Muscle of leg (tissue), 11 donors: ENCODE measurements around the gene KRT31. TPM values are rescaled to one million over a fixed set of nuclear protein-coding genes. Genes with fewer than 3 reads are reported as not detected.

Experiments used
- DNase-seq: peaks from one replicate; pipeline ENCODE4 v3.0.0; 2013
- H3K27ac ChIP-seq: one replicate; pipeline ENCODE4 v1.5.1; 2013; ENCODE audit warnings: mild to moderate bottlenecking, low read length, control low read depth
- H3K27me3 ChIP-seq: one replicate; pipeline ENCODE4 v1.6.1; 2013; ENCODE audit warnings: low read length; ENCODE audit not compliant: control insufficient read depth, insufficient read depth
- H3K36me3 ChIP-seq: one replicate; pipeline ENCODE4 v1.6.1; 2013; ENCODE audit warnings: low read length; ENCODE audit not compliant: control insufficient read depth, insufficient read depth
- H3K4me1 ChIP-seq: one replicate; pipeline ENCODE4 v1.6.1; 2013; ENCODE audit warnings: low read length; ENCODE audit not compliant: control insufficient read depth, insufficient read depth
- H3K4me3 ChIP-seq: one replicate; pipeline ENCODE4 v1.5.1; 2013; ENCODE audit warnings: low read length, control low read depth
- H3K9me3 ChIP-seq: replicated peaks from 2 replicates; pipeline ENCODE4 v1.6.1; 2013; ENCODE audit warnings: low read depth, low read length; ENCODE audit not compliant: control insufficient read depth
- WGBS: methylation state at CpG from one replicate; pipeline ENCODE4 v1.1.5; 2013; ENCODE audit warnings: missing lambda C conversion rate; ENCODE audit not compliant: insufficient coverage; 5-methylcytosine and 5-hydroxymethylcytosine counted together
- polyA plus RNA-seq, 8 donors: library from polyadenylated mRNA; unstranded; fragments of 120-200 nt; gene quantifications; one replicate each; pipeline versions ENCODE4 v1.2.1 to v1.2.3, GENCODE V29; 2013; ENCODE audit warnings: inconsistent platforms in 1 of 8, low replicate concordance in 1 of 8; ENCODE audit not compliant: insufficient read length in 8 of 8, insufficient read depth in 1 of 8
- total RNA-seq: library from RNA; stranded (reverse); fragments of 120-200 nt; gene quantifications from one replicate; pipeline ENCODE4 v1.2.4, GENCODE V29; 2013

KRT31 gene
- total and polyA plus RNA-seq, 9 donors: 3.3 to 6.4 (median 5.5) TPM

GRCh38 chr17:41419716-41420115 lies 22.3 kb upstream of the KRT31 start:
- H3K4me1 ChIP-seq: peaks cover 7% of the 10 kb centered on the region
- H3K9me3 ChIP-seq: no peaks in the 10 kb centered on the region
- peaks cover 5% of the 10 kb centered on the region for H3K27me3 ChIP-seq
- no peak overlapping the region for H3K27ac ChIP-seq
- DNase-seq: no peak
- H3K4me3 ChIP-seq: no peak overlapping the region
- H3K36me3 ChIP-seq: no peaks in the 10 kb centered on the region
- WGBS: 93% methylated on average over 3 of the region's 4 CpGs

DNA sequence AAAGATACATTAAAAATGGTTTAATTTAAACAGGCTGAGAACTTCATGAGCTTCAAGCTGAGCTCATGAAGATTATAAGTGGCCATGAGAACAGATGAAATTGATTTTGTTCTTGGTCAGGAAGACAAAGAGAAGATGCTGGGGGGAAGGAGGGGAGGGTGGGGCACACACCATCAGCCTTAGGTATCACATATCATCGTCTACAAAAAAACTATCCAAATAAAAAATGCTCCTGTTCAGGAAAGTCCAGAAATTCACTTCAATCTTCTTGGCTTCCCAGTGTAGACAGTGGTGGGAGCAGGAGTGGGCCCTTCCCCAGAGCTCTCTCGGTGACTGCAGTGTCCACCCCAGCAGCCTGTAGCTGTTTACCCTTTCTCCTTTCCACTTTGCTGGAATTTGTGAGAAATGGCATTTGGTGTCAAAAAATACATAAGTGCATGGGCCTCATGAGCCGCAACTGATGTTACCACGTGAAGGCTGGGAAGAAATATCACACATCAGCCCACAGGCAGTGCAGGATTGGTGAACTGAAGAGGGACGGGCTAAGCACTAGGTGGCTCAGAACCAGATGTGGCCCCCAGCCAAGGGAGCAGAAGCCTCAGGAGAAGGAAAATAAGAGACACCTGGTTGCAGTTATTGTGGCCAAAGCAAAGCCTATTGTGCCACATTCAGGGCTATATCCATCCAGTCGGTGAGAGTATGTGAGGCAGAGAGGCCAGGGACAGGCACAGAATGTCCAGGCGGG lies 20.9 kb upstream of the KRT31 start:
- DNase-seq: no peak
- H3K27me3 ChIP-seq: peaks cover 2% of the 10 kb centered on the region
- H3K4me1 ChIP-seq: peaks cover 7% of the 10 kb centered on the region
- H3K4me3 ChIP-seq: no peak overlapping the region
- H3K9me3 ChIP-seq: no peaks in the 10 kb centered on the region
- no peak overlapping the region for H3K27ac ChIP-seq
- no peaks in the 10 kb centered on the region for H3K36me3 ChIP-seq
- 83% methylated on average over 5 of the region's 7 CpGs for WGBS

DNA sequence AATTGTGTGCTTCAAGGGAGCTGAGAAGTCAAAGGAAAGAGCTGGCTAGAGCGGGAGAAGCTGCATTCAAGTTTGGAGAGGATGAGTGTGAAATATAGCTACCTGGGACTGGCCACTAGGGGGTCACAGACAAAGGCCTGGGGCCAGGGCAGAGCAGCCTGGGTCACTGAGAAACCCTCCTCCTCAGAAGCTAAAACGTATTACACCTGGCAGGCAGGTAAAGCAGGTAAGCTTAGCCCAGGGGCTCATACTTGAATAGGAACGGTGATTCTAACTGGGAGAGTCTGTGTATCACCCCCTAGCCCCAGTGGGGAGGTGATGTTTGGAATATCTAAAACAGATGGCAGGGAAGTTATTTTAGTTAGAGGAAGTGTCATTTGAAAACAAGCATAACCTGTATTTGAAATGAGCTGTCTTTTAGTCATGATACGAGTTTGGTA lies 20.2 kb upstream of the KRT31 start:
- 18% methylated on average over 1 of the region's 4 CpGs for WGBS
- Histone ChIP-seq H3K27me3 (no peaks in the 10 kb centered on the region), H3K4me3 (no peak overlapping the region), H3K27ac (no peak overlapping the region), H3K36me3 (no peaks in the 10 kb centered on the region), H3K9me3 (no peaks in the 10 kb centered on the region), H3K4me1 (peaks cover 7% of the 10 kb centered on the region)
- DNase-seq: no peak

GRCh38 chr17:41417127-41417526 lies 19.7 kb upstream of the KRT31 start:
- peaks cover 7% of the 10 kb centered on the region for H3K4me1 ChIP-seq
- H3K36me3 ChIP-seq: no peaks in the 10 kb centered on the region
- H3K27me3 ChIP-seq: no peaks in the 10 kb centered on the region
- DNase-seq: no peak
- no peak overlapping the region for H3K27ac ChIP-seq
- WGBS: 88% methylated on average over 5 of the region's 6 CpGs
- no peak overlapping the region for H3K4me3 ChIP-seq
- no peaks in the 10 kb centered on the region for H3K9me3 ChIP-seq

DNA sequence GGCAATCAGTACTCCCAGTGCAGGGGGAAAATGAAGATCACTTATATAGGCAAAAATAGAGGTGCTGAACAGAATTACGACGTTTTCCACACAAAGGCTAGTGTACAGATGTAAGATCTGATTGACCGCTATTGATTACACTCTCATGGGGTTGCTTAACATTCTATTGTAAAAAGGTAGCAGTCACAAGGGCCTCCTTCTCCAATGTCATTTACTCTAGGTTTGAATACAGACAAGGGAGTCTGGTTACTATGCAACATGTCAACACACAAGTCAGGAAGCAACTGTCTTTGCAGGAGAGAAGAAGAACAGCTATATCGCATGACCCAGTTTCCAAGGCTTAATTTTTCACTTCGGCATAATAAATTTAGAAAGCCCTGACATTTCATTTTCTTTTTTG lies 19.1 kb upstream of the KRT31 start:
- Histone ChIP-seq H3K4me3 (no peak overlapping the region), H3K9me3 (no peaks in the 10 kb centered on the region), H3K4me1 (peaks cover 7% of the 10 kb centered on the region), H3K36me3 (no peaks in the 10 kb centered on the region), H3K27ac (peak overlapping the region; percentile 22), H3K27me3 (no peaks in the 10 kb centered on the region)
- DNase-seq: peak; percentile 22
- WGBS: no CpG with 5 or more reads among the region's 5 CpGs

DNA sequence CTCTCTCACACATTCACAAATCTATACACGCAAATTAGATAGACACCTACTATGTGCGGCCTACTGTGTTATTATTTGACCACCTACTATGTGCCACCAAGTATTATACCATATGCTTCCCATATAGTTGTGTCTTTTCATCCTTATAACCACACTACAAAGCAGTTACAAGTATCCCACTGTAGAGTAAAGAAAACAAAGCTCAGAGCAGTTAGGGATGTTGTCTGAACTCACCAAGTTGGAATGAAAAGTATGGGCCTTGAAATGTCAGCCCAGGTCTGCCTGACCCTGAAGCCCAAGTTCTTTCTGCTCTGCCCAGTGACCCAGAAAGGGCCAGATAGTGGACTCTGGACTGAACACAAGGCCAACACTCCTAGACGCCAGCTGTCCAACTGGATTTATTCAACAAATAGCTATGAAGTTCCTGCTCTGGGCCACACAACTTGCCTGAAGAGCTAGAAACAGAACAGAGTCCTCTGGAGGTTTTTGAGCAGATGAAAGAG lies 18.5 kb upstream of the KRT31 start:
- Histone ChIP-seq H3K36me3 (no peaks in the 10 kb centered on the region), H3K27ac (peak overlapping the region; percentile 22), H3K9me3 (no peaks in the 10 kb centered on the region), H3K4me3 (no peak overlapping the region), H3K4me1 (peaks cover 7% of the 10 kb centered on the region), H3K27me3 (no peaks in the 10 kb centered on the region)
- 100% methylated on average over 1 of the region's 3 CpGs for WGBS
- peak; percentile 9 for DNase-seq

DNA sequence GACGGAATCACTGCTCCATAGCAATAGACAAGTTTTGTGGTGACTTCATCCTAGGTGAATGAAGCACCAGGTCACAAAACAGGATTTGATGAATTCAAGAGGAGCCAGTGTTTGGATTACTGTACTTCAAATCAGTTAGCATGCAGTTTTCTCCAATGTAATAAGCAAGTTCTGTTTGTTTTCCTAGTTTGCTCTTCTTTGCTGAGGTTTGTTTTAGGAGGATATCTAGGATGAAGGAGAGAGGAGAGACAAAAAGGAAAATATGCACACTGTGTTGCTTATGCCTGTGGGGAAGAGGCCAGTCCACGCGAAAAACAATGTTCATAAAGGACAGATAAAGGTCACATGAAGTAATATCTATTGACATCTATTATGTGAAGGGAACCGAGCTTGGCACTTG lies 18.0 kb upstream of the KRT31 start:
- Histone ChIP-seq H3K36me3 (no peaks in the 10 kb centered on the region), H3K4me1 (peaks cover 7% of the 10 kb centered on the region), H3K27me3 (no peaks in the 10 kb centered on the region), H3K4me3 (no peak overlapping the region), H3K27ac (no peak overlapping the region), H3K9me3 (no peaks in the 10 kb centered on the region)
- WGBS: 89% methylated on average over 1 of the region's 4 CpGs
- DNase-seq: no peak

GRCh38 chr17:41413982-41414381 lies 16.6 kb upstream of the KRT31 start:
- Histone ChIP-seq H3K27me3 (no peaks in the 10 kb centered on the region), H3K9me3 (no peaks in the 10 kb centered on the region), H3K27ac (no peak overlapping the region), H3K36me3 (no peaks in the 10 kb centered on the region), H3K4me3 (no peak overlapping the region), H3K4me1 (peaks cover 7% of the 10 kb centered on the region)
- no peak for DNase-seq
- no CpG with 5 or more reads among the region's 2 CpGs for WGBS

DNA sequence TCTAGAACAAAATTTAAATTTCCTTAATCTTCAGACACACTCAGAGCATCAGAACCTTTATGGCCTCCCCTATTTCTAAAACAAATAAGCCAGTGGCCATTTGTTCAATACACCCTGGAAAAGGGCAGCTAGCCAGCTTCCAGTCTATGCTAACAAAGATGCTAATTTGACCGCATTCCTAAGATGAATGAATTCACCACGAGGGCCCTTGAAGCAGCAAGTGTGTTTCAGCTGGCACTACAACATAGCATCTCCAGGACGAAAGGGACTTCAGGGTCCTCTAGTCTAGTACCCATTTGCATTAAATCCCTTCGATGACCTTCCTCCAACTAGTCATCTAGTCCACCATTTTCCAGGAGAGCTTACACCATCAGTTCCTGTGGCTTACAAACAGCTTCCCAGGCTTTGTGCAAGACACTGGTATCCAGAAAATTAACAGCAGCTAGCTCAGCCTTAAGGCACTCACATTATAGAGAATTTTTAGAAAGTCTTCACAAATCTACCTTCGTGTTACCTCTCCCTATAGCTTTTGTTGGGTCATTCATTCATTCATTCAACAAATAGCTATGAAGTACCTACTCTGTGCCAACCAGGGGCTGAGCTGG lies 16.0 kb upstream of the KRT31 start:
- Histone ChIP-seq H3K4me3 (no peak overlapping the region), H3K9me3 (no peaks in the 10 kb centered on the region), H3K27me3 (no peaks in the 10 kb centered on the region), H3K4me1 (peaks cover 7% of the 10 kb centered on the region), H3K27ac (no peak overlapping the region), H3K36me3 (no peaks in the 10 kb centered on the region)
- WGBS: 56% methylated on average over 4 of the region's 5 CpGs
- no peak for DNase-seq

DNA sequence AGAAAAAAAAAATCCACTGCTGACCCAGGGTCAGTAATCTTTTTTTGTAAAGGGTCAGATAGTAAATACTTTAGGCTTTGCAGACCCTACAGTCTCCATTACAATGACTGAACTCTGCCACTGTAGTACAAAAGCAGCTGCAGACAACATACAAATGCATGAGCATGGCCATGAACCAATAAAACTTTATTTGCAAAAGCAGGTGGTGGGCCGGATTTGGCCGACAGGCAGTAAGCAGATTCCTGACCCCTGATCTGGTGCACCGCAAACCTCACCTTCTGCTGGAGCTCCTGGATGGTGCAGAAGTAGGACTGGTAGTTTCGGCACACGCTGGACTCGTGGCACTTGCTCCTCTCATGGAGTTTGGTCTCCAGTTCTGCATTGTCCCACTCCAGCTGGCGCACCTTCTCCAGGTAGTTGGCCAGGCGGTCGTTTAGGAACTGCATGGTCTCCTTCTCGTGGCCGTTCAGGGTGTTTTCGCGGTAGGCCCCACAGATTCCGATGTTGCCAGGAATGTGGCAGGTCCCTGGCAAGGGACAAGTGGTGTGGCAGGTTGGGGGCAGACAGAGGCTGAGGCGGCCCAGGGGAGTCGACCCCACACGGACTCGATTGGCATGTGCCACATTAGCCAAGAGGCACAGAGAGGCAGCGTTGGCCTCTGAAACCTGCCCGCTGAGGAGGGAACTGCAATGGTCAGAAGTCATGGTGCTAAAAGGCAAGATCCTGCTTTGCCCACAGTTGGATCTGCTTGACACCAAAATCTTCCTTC lies 13.8 kb upstream of the KRT31 start:
- no peaks in the 10 kb centered on the region for H3K9me3 ChIP-seq
- peaks cover 2% of the 10 kb centered on the region for H3K27me3 ChIP-seq
- no peaks in the 10 kb centered on the region for H3K4me1 ChIP-seq
- H3K36me3 ChIP-seq: no peaks in the 10 kb centered on the region
- H3K4me3 ChIP-seq: no peak overlapping the region
- DNase-seq: no peak
- 90% methylated on average over 17 of the region's 20 CpGs for WGBS
- no peak overlapping the region for H3K27ac ChIP-seq
